Hepatocyte (in vitro differentiated cells): ENCODE results near the gene KRTAP10-8.

ENCODE experiments used
- EZH2 ChIP-seq: fragments of 200-600 bp; sonication (generic); IDR thresholded peaks from 2 replicates; pipeline ENCODE4 v1.6.1; 2016; ENCODE audit warnings: antibody characterized with exemption, mild to moderate bottlenecking, borderline replicate concordance
- EZH2phosphoT487 ChIP-seq: fragments of 200-600 bp; sonication (generic); IDR thresholded peaks from one replicate; pipeline ENCODE4 v1.6.1; 2018; ENCODE audit warnings: antibody characterized with exemption, mild to moderate bottlenecking, low read depth, moderate library complexity; ENCODE audit not compliant: unreplicated experiment, severe bottlenecking
- TF ChIP-seq, protein P1 (sequence below): fragments of 200-600 bp; sonication (generic); IDR thresholded peaks from 2 replicates; pipeline ENCODE4 v1.5.1; 2016; ENCODE audit warnings: antibody characterized with exemption, mild to moderate bottlenecking; ENCODE audit not compliant: poor library complexity

DNA sequence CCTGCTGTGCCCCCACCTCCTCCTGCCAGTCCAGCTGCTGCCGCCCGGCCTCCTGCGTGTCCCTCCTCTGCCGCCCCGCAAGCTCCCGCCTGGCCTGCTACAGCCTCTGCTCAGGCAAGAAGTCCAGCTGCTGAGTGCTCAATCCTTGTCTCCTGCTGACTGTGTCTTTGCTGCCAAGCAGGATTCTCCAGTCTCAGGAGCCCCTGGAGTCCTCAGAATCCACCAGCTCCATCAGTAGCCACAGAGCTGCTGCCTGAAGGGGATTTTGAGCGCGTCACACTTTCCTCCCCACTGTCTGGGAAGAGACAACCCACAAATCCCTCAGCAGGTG is 35.3 kb downstream of the KRTAP10-8 start:
- TF ChIP-seq, protein P1, sequence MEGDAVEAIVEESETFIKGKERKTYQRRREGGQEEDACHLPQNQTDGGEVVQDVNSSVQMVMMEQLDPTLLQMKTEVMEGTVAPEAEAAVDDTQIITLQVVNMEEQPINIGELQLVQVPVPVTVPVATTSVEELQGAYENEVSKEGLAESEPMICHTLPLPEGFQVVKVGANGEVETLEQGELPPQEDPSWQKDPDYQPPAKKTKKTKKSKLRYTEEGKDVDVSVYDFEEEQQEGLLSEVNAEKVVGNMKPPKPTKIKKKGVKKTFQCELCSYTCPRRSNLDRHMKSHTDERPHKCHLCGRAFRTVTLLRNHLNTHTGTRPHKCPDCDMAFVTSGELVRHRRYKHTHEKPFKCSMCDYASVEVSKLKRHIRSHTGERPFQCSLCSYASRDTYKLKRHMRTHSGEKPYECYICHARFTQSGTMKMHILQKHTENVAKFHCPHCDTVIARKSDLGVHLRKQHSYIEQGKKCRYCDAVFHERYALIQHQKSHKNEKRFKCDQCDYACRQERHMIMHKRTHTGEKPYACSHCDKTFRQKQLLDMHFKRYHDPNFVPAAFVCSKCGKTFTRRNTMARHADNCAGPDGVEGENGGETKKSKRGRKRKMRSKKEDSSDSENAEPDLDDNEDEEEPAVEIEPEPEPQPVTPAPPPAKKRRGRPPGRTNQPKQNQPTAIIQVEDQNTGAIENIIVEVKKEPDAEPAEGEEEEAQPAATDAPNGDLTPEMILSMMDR: no peak
- TF ChIP-seq EZH2phosphoT487 (no peak), EZH2 (no peak)
